Esophagus squamous epithelium (tissue), 4 donors: ENCODE measurements around the gene IYD.

ENCODE experiments used
- POLR2A ChIP-seq, 4 donors: fragments of 450-650 bp; IDR thresholded peaks; one replicate each; pipeline ENCODE4 v1.6.1; 2017; ENCODE audit warnings: antibody characterized with exemption in 4 of 4, mild to moderate bottlenecking in 4 of 4, moderate library complexity in 3 of 4
- TF ChIP-seq, protein P1 (sequence below), 6 experiments: fragments of 450-650 bp in 4 of 6; fragments of 200-600 bp in 2 of 6; sonication (generic) in 2 of 6; IDR thresholded peaks; one replicate each; pipeline ENCODE4 v1.5.1; 2016 to 2019; ENCODE audit warnings: antibody characterized with exemption in 6 of 6, mild to moderate bottlenecking in 4 of 6, moderate library complexity in 4 of 6

- TF ChIP-seq, protein P1, sequence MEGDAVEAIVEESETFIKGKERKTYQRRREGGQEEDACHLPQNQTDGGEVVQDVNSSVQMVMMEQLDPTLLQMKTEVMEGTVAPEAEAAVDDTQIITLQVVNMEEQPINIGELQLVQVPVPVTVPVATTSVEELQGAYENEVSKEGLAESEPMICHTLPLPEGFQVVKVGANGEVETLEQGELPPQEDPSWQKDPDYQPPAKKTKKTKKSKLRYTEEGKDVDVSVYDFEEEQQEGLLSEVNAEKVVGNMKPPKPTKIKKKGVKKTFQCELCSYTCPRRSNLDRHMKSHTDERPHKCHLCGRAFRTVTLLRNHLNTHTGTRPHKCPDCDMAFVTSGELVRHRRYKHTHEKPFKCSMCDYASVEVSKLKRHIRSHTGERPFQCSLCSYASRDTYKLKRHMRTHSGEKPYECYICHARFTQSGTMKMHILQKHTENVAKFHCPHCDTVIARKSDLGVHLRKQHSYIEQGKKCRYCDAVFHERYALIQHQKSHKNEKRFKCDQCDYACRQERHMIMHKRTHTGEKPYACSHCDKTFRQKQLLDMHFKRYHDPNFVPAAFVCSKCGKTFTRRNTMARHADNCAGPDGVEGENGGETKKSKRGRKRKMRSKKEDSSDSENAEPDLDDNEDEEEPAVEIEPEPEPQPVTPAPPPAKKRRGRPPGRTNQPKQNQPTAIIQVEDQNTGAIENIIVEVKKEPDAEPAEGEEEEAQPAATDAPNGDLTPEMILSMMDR (IDR thresholded peaks at IDR 0.05), result no peak
- TF ChIP-seq POLR2A (IDR thresholded peaks at IDR 0.05), result no peak
These were observed 82.1 kb downstream of the IYD start for GRCh38 chr6:150450918-150451317.
